RWPE2 (cell line): ENCODE data around the gene VPS29.
"Not testable (repeated sequence)": the region's sequence is repeated elsewhere in the genome, so short reads cannot be mapped to it uniquely, and the experiment has no call there.

Experiments
- ATAC-seq: fragments of 200-7000 bp; cut with Tn5 transposase; 3 replicates; pipeline ENCODE4 v1.9.1; 2021; ENCODE audit warnings: low read depth
- DNase-seq: peaks from one replicate; pipeline ENCODE4 v3.0.0-alpha.2; 2020; ENCODE audit warnings: low spot score
- H3K27ac ChIP-seq: fragments of 450-650 bp; 2 replicates; pipeline ENCODE4 v1.5.1; 2017; ENCODE audit warnings: mild to moderate bottlenecking; ENCODE audit not compliant: poor library complexity, severe bottlenecking
- H3K27me3 ChIP-seq: fragments of 250-450 bp; sonication (Bioruptor Pico); 2 replicates; pipeline ENCODE4 v1.5.1; 2021; ENCODE audit warnings: mild to moderate bottlenecking, moderate library complexity; ENCODE audit not compliant: insufficient read depth, poor library complexity, severe bottlenecking
- H3K36me3 ChIP-seq: fragments of 250-450 bp; sonication (Bioruptor Pico); 2 replicates; pipeline ENCODE4 v1.5.1; 2020; ENCODE audit warnings: low read depth, mild to moderate bottlenecking, moderate library complexity
- H3K4me1 ChIP-seq: fragments of 250-450 bp; sonication (Bioruptor Pico); 2 replicates; pipeline ENCODE4 v1.5.1; 2021; ENCODE audit warnings: mild to moderate bottlenecking, moderate library complexity; ENCODE audit not compliant: insufficient read depth, poor library complexity, severe bottlenecking
- H3K4me3 ChIP-seq: fragments of 250-450 bp; sonication (Bioruptor Pico); 2 replicates; pipeline ENCODE4 v1.5.1; 2021; ENCODE audit warnings: mild to moderate bottlenecking, moderate library complexity; ENCODE audit not compliant: severe bottlenecking
- H3K9me3 ChIP-seq: fragments of 250-450 bp; sonication (Bioruptor Pico); 2 replicates; pipeline ENCODE4 v1.5.1; 2021; ENCODE audit warnings: mild to moderate bottlenecking, moderate library complexity; ENCODE audit not compliant: severe bottlenecking
- CTCF ChIP-seq: fragments of 450-650 bp; IDR thresholded peaks from one replicate; pipeline ENCODE4 v1.5.1; 2017; ENCODE audit warnings: mild to moderate bottlenecking, moderate library complexity; ENCODE audit not compliant: poor library complexity, severe bottlenecking

Gene VPS29

GRCh38 chr12:110546339-110546738, 44.4 kb upstream of the VPS29 start:
- Histone ChIP-seq H3K9me3 (no peaks in the 10 kb centered on the region), H3K4me3 (no peak overlapping the region), H3K4me1 (peaks cover 47% of the 10 kb centered on the region), H3K27me3 (no peaks in the 10 kb centered on the region), H3K36me3 (peaks cover 40% of the 10 kb centered on the region), H3K27ac (peak overlapping the region; percentile 100)
- no peak for TF ChIP-seq CTCF
- ATAC-seq: peak; percentile 49
- DNase-seq: no peak

- H3K4me3 ChIP-seq: no peak overlapping the region
- H3K36me3 ChIP-seq: peaks cover 35% of the 10 kb centered on the region
- H3K27ac ChIP-seq: peak overlapping the region; percentile 100
- H3K9me3 ChIP-seq: no peaks in the 10 kb centered on the region
- no peak for TF ChIP-seq CTCF
- H3K4me1 ChIP-seq: peaks cover 47% of the 10 kb centered on the region
- H3K27me3 ChIP-seq: no peaks in the 10 kb centered on the region
- ATAC-seq: peak; percentile 3; the same call in 1 of the 3 replicates
- no peak for DNase-seq
Observed at GRCh38 chr12:110545812-110546211, 43.9 kb upstream of the VPS29 start.

GRCh38 chr12:110545259-110545658, 43.3 kb upstream of the VPS29 start:
- H3K9me3 ChIP-seq, H3K27me3 ChIP-seq, H3K4me3 ChIP-seq: not testable (repeated sequence)
- DNase-seq: peak; percentile 71
- Histone ChIP-seq H3K27ac (peak overlapping the region; percentile 100), H3K36me3 (peaks cover 29% of the 10 kb centered on the region), H3K4me1 (peaks cover 50% of the 10 kb centered on the region)
- peak; percentile 65 for ATAC-seq

GRCh38 chr12:110543965-110544364, 42.1 kb upstream of the VPS29 start:
- no peak for DNase-seq
- TF ChIP-seq CTCF: no peak
- Histone ChIP-seq H3K9me3 (no peaks in the 10 kb centered on the region), H3K4me1 (peaks cover 63% of the 10 kb centered on the region), H3K4me3 (no peak overlapping the region), H3K27ac (peak overlapping the region; percentile 100), H3K36me3 (peaks cover 30% of the 10 kb centered on the region), H3K27me3 (no peaks in the 10 kb centered on the region)
- ATAC-seq: no peak

- Histone ChIP-seq H3K36me3 (peaks cover 31% of the 10 kb centered on the region), H3K27ac (peak overlapping the region; percentile 100), H3K4me3 (no peak overlapping the region), H3K27me3 (no peaks in the 10 kb centered on the region), H3K4me1 (peaks cover 69% of the 10 kb centered on the region), H3K9me3 (no peaks in the 10 kb centered on the region)
- TF ChIP-seq CTCF: no peak
- ATAC-seq (peak; percentile 81), DNase-seq (peak; percentile 92)
Observed at GRCh38 chr12:110543252-110543959, 41.5 kb upstream of the VPS29 start.
